ENCODE data around the gene EFNA4. TPM values are rescaled to one million over a fixed set of nuclear protein-coding genes. Genes with fewer than 3 reads are reported as not detected.

Gene EFNA4
- total and polyA plus RNA-seq, 2 of the 4 experiments (the other 2 are of a cell fraction), result 3.8 to 11.8 TPM

DNA sequence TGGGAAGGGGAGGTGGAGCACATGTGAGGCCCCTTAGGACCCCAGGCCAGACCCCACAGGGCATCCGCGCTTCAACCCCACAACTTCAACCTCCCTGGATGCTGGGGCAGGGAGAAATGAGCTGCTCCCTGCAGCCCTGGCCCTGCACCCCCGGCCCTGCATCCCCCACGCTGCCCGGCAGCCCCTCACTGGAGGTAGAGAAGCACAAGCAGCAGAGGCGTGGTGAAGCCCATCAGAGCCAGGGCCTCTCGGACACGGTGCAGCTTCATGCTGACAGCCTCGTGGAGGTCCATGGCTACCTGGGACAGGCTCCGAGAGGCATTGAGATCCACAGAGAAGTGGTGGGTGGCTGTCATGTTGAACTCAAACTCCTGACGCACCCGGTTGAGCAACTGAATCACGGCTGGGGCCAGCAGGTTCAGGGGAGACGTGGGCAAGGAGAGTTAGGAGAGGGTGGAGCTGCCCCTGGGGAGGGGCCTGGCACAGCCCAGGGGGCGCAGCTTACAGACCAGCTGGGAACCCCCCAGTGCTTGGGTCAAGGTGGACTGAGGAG is 33.2 kb upstream of the EFNA4 start:
- H2BK15ac ChIP-seq (ENCODE audit: low read depth, low read length), result no peak overlapping the region
- BruUV-seq (replicated peaks), result no TSS peak
- H3K79me1 ChIP-seq (ENCODE audit: low read depth in 1 of 2, low read length in 2 of 2), result no peaks in the 10 kb centered on the region
- peaks cover 4% of the 10 kb centered on the region for H3K9me1 ChIP-seq (ENCODE audit: insufficient read depth, low read length)
- H4K91ac ChIP-seq (ENCODE audit: insufficient read depth, low read depth, low read length), result no peak overlapping the region
- intact Hi-C loops (cut with micrococcal nuclease) (no loop called here), dilution Hi-C loops (cut with HindIII; ENCODE audit: low sequenced_read_pairs, unreplicated experiment) (no loop called here), in situ Hi-C loops (cut with MboI; ENCODE audit: low sequenced_read_pairs) (no loop called here)
- TF ChIP-seq, protein P1, sequence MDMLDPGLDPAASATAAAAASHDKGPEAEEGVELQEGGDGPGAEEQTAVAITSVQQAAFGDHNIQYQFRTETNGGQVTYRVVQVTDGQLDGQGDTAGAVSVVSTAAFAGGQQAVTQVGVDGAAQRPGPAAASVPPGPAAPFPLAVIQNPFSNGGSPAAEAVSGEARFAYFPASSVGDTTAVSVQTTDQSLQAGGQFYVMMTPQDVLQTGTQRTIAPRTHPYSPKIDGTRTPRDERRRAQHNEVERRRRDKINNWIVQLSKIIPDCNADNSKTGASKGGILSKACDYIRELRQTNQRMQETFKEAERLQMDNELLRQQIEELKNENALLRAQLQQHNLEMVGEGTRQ (IDR thresholded peaks at IDR 0.05; ENCODE audit: low read depth, low read length), result no peak
- TF ChIP-seq FOS (IDR thresholded peaks at IDR 0.05; ENCODE audit: low read depth, low read length) (no peak), MXI1 (IDR thresholded peaks at IDR 0.05; ENCODE audit: borderline replicate concordance, low read depth, low read length) (no peak), NFE2L2 (IDR thresholded peaks at IDR 0.05; ENCODE audit: low read depth, low read length) (no peak), CEBPB (IDR thresholded peaks at IDR 0.05; ENCODE audit: low read depth, low read length) (no peak), POLR2A (IDR thresholded peaks at IDR 0.05; ENCODE audit: low read depth, low read length) (no peak), SMC3 (IDR thresholded peaks at IDR 0.05; ENCODE audit: low read depth, low read length) (no peak), RFX5 (IDR thresholded peaks at IDR 0.05; ENCODE audit: low read depth, low read length) (no peak), MAFK (IDR thresholded peaks at IDR 0.05; ENCODE audit: low read depth, low read length) (no peak), MAZ (IDR thresholded peaks at IDR 0.05; ENCODE audit: borderline replicate concordance, low read depth, low read length) (no peak), RAD21 (IDR thresholded peaks at IDR 0.05; ENCODE audit: low read length) (no peak), BHLHE40 (IDR thresholded peaks at IDR 0.05; ENCODE audit: low read depth, low read length) (no peak), CHD1 (IDR thresholded peaks at IDR 0.05; ENCODE audit: low read depth, low read length) (no peak), RCOR1 (IDR thresholded peaks at IDR 0.05; ENCODE audit: insufficient replicate concordance, low read length) (no peak)
- TF ChIP-seq, protein P2, sequence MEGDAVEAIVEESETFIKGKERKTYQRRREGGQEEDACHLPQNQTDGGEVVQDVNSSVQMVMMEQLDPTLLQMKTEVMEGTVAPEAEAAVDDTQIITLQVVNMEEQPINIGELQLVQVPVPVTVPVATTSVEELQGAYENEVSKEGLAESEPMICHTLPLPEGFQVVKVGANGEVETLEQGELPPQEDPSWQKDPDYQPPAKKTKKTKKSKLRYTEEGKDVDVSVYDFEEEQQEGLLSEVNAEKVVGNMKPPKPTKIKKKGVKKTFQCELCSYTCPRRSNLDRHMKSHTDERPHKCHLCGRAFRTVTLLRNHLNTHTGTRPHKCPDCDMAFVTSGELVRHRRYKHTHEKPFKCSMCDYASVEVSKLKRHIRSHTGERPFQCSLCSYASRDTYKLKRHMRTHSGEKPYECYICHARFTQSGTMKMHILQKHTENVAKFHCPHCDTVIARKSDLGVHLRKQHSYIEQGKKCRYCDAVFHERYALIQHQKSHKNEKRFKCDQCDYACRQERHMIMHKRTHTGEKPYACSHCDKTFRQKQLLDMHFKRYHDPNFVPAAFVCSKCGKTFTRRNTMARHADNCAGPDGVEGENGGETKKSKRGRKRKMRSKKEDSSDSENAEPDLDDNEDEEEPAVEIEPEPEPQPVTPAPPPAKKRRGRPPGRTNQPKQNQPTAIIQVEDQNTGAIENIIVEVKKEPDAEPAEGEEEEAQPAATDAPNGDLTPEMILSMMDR (conservative IDR thresholded peaks at IDR 0.05; ENCODE audit: low read depth, low read length), result no peak
- TF ChIP-seq, protein P3, sequence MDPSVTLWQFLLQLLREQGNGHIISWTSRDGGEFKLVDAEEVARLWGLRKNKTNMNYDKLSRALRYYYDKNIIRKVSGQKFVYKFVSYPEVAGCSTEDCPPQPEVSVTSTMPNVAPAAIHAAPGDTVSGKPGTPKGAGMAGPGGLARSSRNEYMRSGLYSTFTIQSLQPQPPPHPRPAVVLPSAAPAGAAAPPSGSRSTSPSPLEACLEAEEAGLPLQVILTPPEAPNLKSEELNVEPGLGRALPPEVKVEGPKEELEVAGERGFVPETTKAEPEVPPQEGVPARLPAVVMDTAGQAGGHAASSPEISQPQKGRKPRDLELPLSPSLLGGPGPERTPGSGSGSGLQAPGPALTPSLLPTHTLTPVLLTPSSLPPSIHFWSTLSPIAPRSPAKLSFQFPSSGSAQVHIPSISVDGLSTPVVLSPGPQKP (IDR thresholded peaks at IDR 0.05; ENCODE audit: borderline replicate concordance, low read depth, low read length), result no peak
- no peaks in the 10 kb centered on the region for H3K9me3 ChIP-seq (ENCODE audit: control insufficient read depth, insufficient read depth, low read length)
- no peak overlapping the region for H2BK5ac ChIP-seq (ENCODE audit: low read depth, low read length, poor library complexity, severe bottlenecking)
- H3K4me3 ChIP-seq (ENCODE audit: insufficient read depth, low read depth, low read length), result no peak overlapping the region
- H2AK5ac ChIP-seq (ENCODE audit: low read depth, low read length), result no peak overlapping the region
- ATAC-seq (ENCODE audit: low read depth) (no peak), DNase-seq (no peak)
- no peak overlapping the region for H3K18ac ChIP-seq (ENCODE audit: low read depth, low read length)
- peaks cover 35% of the 10 kb centered on the region for H3K27me3 ChIP-seq (ENCODE audit: control insufficient read depth, insufficient read depth, low read length)
- H4K8ac ChIP-seq (ENCODE audit: low read depth in 2 of 2, low read length in 2 of 2), result no peak overlapping the region
- H2BK120ac ChIP-seq (ENCODE audit: low read depth, low read length), result no peak overlapping the region
- H4K5ac ChIP-seq (ENCODE audit: low read depth, low read length), result no peak overlapping the region
- H2AFZ ChIP-seq (replicated peaks; ENCODE audit: low read length, poor library complexity), result peak overlapping the region; percentile 43
- H3K4me1 ChIP-seq (ENCODE audit: control insufficient read depth, insufficient read depth, low read length), result peaks cover 3% of the 10 kb centered on the region; the same call in 1 of the 2 replicates
- H3K36me3 ChIP-seq (ENCODE audit: control insufficient read depth, insufficient read depth, low read length), result no peaks in the 10 kb centered on the region
- H4K20me1 ChIP-seq (ENCODE audit: insufficient read depth, low read length), result no peaks in the 10 kb centered on the region; the same call in 1 of the 2 replicates
- 69% methylated on average over 12 of the region's 15 CpGs; no CpG with 5 or more reads in 1 of the 2 experiments for WGBS, 2 experiments (ENCODE audit: extremely low coverage in 2 of 2, insufficient read length in 1 of 2)
- H3K4me2 ChIP-seq (ENCODE audit: low read depth, low read length), result no peak overlapping the region
- H3K23ac ChIP-seq (ENCODE audit: low read depth, low read length), result no peak overlapping the region
- H2BK20ac ChIP-seq (ENCODE audit: low read depth, low read length), result no peak overlapping the region
- H3K27ac ChIP-seq (ENCODE audit: insufficient read depth, low read length), result no peak overlapping the region
- no peak overlapping the region for H3K14ac ChIP-seq (replicated peaks; ENCODE audit: low read depth, low read length)
- ChIA-PET POLR2A (ENCODE audit: unreplicated experiment) (no interaction called here), CTCF (no interaction called here)
- no peak overlapping the region for H3K56ac ChIP-seq (ENCODE audit: extremely low read depth, insufficient read depth, low read length)
- H3K4ac ChIP-seq (ENCODE audit: low read depth, low read length), result no peak overlapping the region
- no peak overlapping the region for H2AK9ac ChIP-seq (replicated peaks; ENCODE audit: low read depth, low read length, poor library complexity)
- H3K9ac ChIP-seq (ENCODE audit: low read depth, low read length), result no peak overlapping the region
